ENCODE results near the gene CXCR5.
A peak's percentile ranks its signal among the peaks of the same experiment; 100 is the strongest.

Gene CXCR5

GRCh38 chr11:118928870-118929500 is 45.3 kb downstream of the CXCR5 start:
- no peak for TF ChIP-seq CTCF (IDR thresholded peaks at IDR 0.05; ENCODE audit: low read depth, low read length, missing control alignments)

GRCh38 chr11:118929501-118930093 is 45.9 kb downstream of the CXCR5 start:
- TF ChIP-seq CTCF (IDR thresholded peaks at IDR 0.05; ENCODE audit: low read depth, low read length, missing control alignments): no peak
- DNase-seq (ENCODE audit: extremely low read depth, low read depth): no peak

More at GRCh38 chr11:118928870-118929500, 45.3 kb downstream of the CXCR5 start:
- H3K4me3 ChIP-seq (replicated peaks; ENCODE audit: low read depth, low read length): peak overlapping the region; percentile 61
- DNase-seq (ENCODE audit: extremely low read depth, low read depth): no peak

GRCh38 chr11:118930094-118930712 is 46.5 kb downstream of the CXCR5 start:
- peak overlapping the region; percentile 61 for H3K4me3 ChIP-seq (replicated peaks; ENCODE audit: low read depth, low read length)
- peak; percentile 92 for TF ChIP-seq CTCF (IDR thresholded peaks at IDR 0.05; ENCODE audit: low read depth, low read length, missing control alignments)
- DNase-seq (ENCODE audit: extremely low read depth, low read depth): no peak

More at GRCh38 chr11:118929501-118930093, 45.9 kb downstream of the CXCR5 start:
- H3K4me3 ChIP-seq (replicated peaks; ENCODE audit: low read depth, low read length): peak overlapping the region; percentile 61

GRCh38 chr11:118931571-118931970 is 47.9 kb downstream of the CXCR5 start:
- TF ChIP-seq CTCF (IDR thresholded peaks at IDR 0.05; ENCODE audit: low read depth, low read length, missing control alignments): no peak
- no peak for DNase-seq (ENCODE audit: extremely low read depth, low read depth)

GRCh38 chr11:118933486-118933885 is 49.8 kb downstream of the CXCR5 start:
- H3K4me3 ChIP-seq (replicated peaks; ENCODE audit: low read depth, low read length): no peak overlapping the region
- TF ChIP-seq CTCF (IDR thresholded peaks at IDR 0.05; ENCODE audit: low read depth, low read length, missing control alignments): no peak
- DNase-seq (ENCODE audit: extremely low read depth, low read depth): no peak

More at GRCh38 chr11:118931571-118931970, 47.9 kb downstream of the CXCR5 start:
- no peak overlapping the region for H3K4me3 ChIP-seq (replicated peaks; ENCODE audit: low read depth, low read length)

GRCh38 chr11:118935376-118935775 is 51.7 kb downstream of the CXCR5 start:
- TF ChIP-seq CTCF (IDR thresholded peaks at IDR 0.05; ENCODE audit: low read depth, low read length, missing control alignments): no peak
- H3K4me3 ChIP-seq (replicated peaks; ENCODE audit: low read depth, low read length): no peak overlapping the region
- no peak for DNase-seq (ENCODE audit: extremely low read depth, low read depth)
